Neural progenitor cell (in vitro differentiated cells): Measurements from ENCODE around the gene GPR4. TPM values are rescaled to one million over a fixed set of nuclear protein-coding genes. Genes with fewer than 3 reads are reported as not detected.
A peak's percentile ranks its signal among the peaks of the same experiment; 100 is the strongest.
"Not testable (repeated sequence)": the region's sequence is repeated elsewhere in the genome, so short reads cannot be mapped to it uniquely, and the experiment has no call there.

ENCODE experiments used
- DNase-seq: peaks from one replicate; pipeline ENCODE4 v3.0.0-alpha.2; 2016; ENCODE audit warnings: low spot score
- H2AFZ ChIP-seq: fragments of 200-600 bp; sonication (generic); replicated peaks from 2 replicates; pipeline ENCODE4 v1.6.1; 2016; ENCODE audit warnings: antibody characterized with exemption
- H3F3A ChIP-seq: fragments of 200-600 bp; sonication (generic); 2 replicates; pipeline ENCODE4 v1.6.1; 2016; ENCODE audit warnings: antibody characterized with exemption, low read depth
- H3K27ac ChIP-seq: fragments of 200-600 bp; sonication (generic); 2 replicates; pipeline ENCODE4 v1.5.1; 2016; ENCODE audit warnings: mild to moderate bottlenecking
- H3K27me3 ChIP-seq: fragments of 200-600 bp; sonication (generic); 2 replicates; pipeline ENCODE4 v1.6.1; 2016; ENCODE audit warnings: mild to moderate bottlenecking, moderate library complexity
- H3K36me3 ChIP-seq: fragments of 200-600 bp; sonication (generic); 2 replicates; pipeline ENCODE4 v1.5.1; 2016
- H3K4me1 ChIP-seq: fragments of 200-600 bp; sonication (generic); 2 replicates; pipeline ENCODE4 v1.6.1; 2016; ENCODE audit warnings: mixed run types
- H3K4me2 ChIP-seq: fragments of 200-600 bp; sonication (generic); 2 replicates; pipeline ENCODE4 v1.6.1; 2016
- H3K4me3 ChIP-seq: fragments of 200-600 bp; sonication (generic); 2 replicates; pipeline ENCODE4 v1.5.1; 2016
- H3K79me2 ChIP-seq: fragments of 200-600 bp; sonication (generic); 2 replicates; pipeline ENCODE4 v1.6.1; 2016; ENCODE audit warnings: low read depth
- H3K9ac ChIP-seq: fragments of 200-600 bp; sonication (generic); 2 replicates; pipeline ENCODE4 v1.6.1; 2016
- H3K9me3 ChIP-seq: fragments of 200-600 bp; sonication (generic); 2 replicates; pipeline ENCODE4 v1.5.1; 2016; ENCODE audit warnings: low read depth
- H4K20me1 ChIP-seq: fragments of 200-600 bp; sonication (generic); 2 replicates; pipeline ENCODE4 v1.6.1; 2016; ENCODE audit warnings: low read depth
- H3K27ac Mint-ChIP-seq: 3 replicates; pipeline ENCODE4 v1.8.0; 2021; ENCODE audit warnings: mixed read lengths
- H3K27me3 Mint-ChIP-seq: 2 replicates; pipeline ENCODE4 v1.8.0; 2022; ENCODE audit warnings: low read depth, mild to moderate bottlenecking, inconsistent platforms, moderate library complexity, mixed read lengths; ENCODE audit not compliant: insufficient read depth
- H3K36me3 Mint-ChIP-seq: 3 replicates; pipeline ENCODE4 v1.8.0; 2021; ENCODE audit warnings: mixed read lengths
- H3K4me1 Mint-ChIP-seq: 3 replicates; pipeline ENCODE4 v1.8.0; 2021; ENCODE audit warnings: mixed read lengths
- H3K4me3 Mint-ChIP-seq: 3 replicates; pipeline ENCODE4 v1.8.0; 2021; ENCODE audit warnings: mild to moderate bottlenecking, moderate library complexity, mixed read lengths
- H3K9me3 Mint-ChIP-seq: 3 replicates; pipeline ENCODE4 v1.8.0; 2020; ENCODE audit warnings: mixed read lengths
- CTCF ChIP-seq: fragments of 200-600 bp; sonication (generic); IDR thresholded peaks from 2 replicates; pipeline ENCODE4 v1.5.1; 2017; ENCODE audit warnings: antibody characterized with exemption, mild to moderate bottlenecking
- EZH2 ChIP-seq: fragments of 200-600 bp; sonication (generic); IDR thresholded peaks from 2 replicates; pipeline ENCODE4 v1.6.1; 2017; ENCODE audit warnings: antibody characterized with exemption, mild to moderate bottlenecking, moderate library complexity
- EZH2phosphoT487 ChIP-seq: fragments of 200-600 bp; sonication (generic); IDR thresholded peaks from 2 replicates; pipeline ENCODE4 v1.6.1; 2017; ENCODE audit warnings: antibody characterized with exemption
- total RNA-seq: library from RNA; depleted of rRNA; stranded (reverse); fragments of >200 nt; gene quantifications from 2 replicates; pipeline ENCODE4 v1.2.3, GENCODE V29; 2015; ENCODE audit warnings: low replicate concordance

The GPR4 gene
- total RNA-seq, 1 donor from 2014 or later = not detected

- Histone ChIP-seq H3F3A (peaks cover 8% of the 10 kb centered on the region), H4K20me1 (no peaks in the 10 kb centered on the region), H3K36me3 (no peaks in the 10 kb centered on the region), H3K4me1 (no peaks in the 10 kb centered on the region), H3K4me2 (no peak overlapping the region), H3K27me3 (no peaks in the 10 kb centered on the region), H3K79me2 (no peaks in the 10 kb centered on the region), H3K9ac (no peak overlapping the region), H2AFZ (no peak overlapping the region), H3K4me3 (no peak overlapping the region), H3K27ac (no peak overlapping the region), H3K9me3 (no peaks in the 10 kb centered on the region)
- TF ChIP-seq EZH2 (no peak), CTCF (no peak), EZH2phosphoT487 (no peak)
- no peak overlapping the region for H3K4me3 Mint-ChIP-seq
- no peaks in the 10 kb centered on the region for H3K27me3 Mint-ChIP-seq
- H3K9me3 Mint-ChIP-seq = no peaks in the 10 kb centered on the region
- no peak overlapping the region for H3K27ac Mint-ChIP-seq
- no peak for DNase-seq
- H3K4me1 Mint-ChIP-seq = peaks cover 4% of the 10 kb centered on the region
- peaks cover 6% of the 10 kb centered on the region for H3K36me3 Mint-ChIP-seq
Observed at GRCh38 chr19:45621389-45621788, 19.4 kb upstream of the GPR4 start.

GRCh38 chr19:45616704-45617017, 14.6 kb upstream of the GPR4 start:
- Histone ChIP-seq H3K4me3 (peak overlapping the region; percentile 55), H3K79me2 (no peaks in the 10 kb centered on the region), H2AFZ (peak overlapping the region; percentile 62), H3F3A (peaks cover 24% of the 10 kb centered on the region), H3K27me3 (no peaks in the 10 kb centered on the region), H4K20me1 (no peaks in the 10 kb centered on the region), H3K9me3 (no peaks in the 10 kb centered on the region), H3K9ac (no peak overlapping the region), H3K36me3 (no peaks in the 10 kb centered on the region), H3K4me2 (peak overlapping the region; percentile 90), H3K27ac (no peak overlapping the region), H3K4me1 (peaks cover 4% of the 10 kb centered on the region)
- Mint-ChIP-seq H3K27me3 (peaks cover 5% of the 10 kb centered on the region), H3K36me3 (peaks cover 6% of the 10 kb centered on the region), H3K4me1 (peaks cover 16% of the 10 kb centered on the region), H3K9me3 (no peaks in the 10 kb centered on the region), H3K4me3 (peak overlapping the region; percentile 71), H3K27ac (no peak overlapping the region)
- TF ChIP-seq EZH2phosphoT487 (no peak), CTCF (no peak), EZH2 (no peak)
- DNase-seq = no peak

- no peak for TF ChIP-seq EZH2phosphoT487
- TF ChIP-seq CTCF = no peak
- Histone ChIP-seq H3K36me3 (no peaks in the 10 kb centered on the region), H2AFZ (peak overlapping the region; percentile 95), H3K79me2 (no peaks in the 10 kb centered on the region), H3K4me2 (peak overlapping the region; percentile 90), H3K4me1 (peaks cover 4% of the 10 kb centered on the region), H3K27me3 (no peaks in the 10 kb centered on the region), H3K9ac (peak overlapping the region; percentile 48), H3K4me3 (peak overlapping the region; percentile 66), H3K27ac (peak overlapping the region; percentile 64), H3K9me3 (no peaks in the 10 kb centered on the region), H4K20me1 (no peaks in the 10 kb centered on the region), H3F3A (peaks cover 24% of the 10 kb centered on the region)
- DNase-seq = peak; percentile 99
- Mint-ChIP-seq H3K9me3 (no peaks in the 10 kb centered on the region), H3K36me3 (peaks cover 6% of the 10 kb centered on the region), H3K4me3 (peak overlapping the region; percentile 87), H3K4me1 (peaks cover 16% of the 10 kb centered on the region), H3K27me3 (peaks cover 5% of the 10 kb centered on the region), H3K27ac (peak overlapping the region; percentile 96)
Observed at GRCh38 chr19:45615795-45616703, 14.0 kb upstream of the GPR4 start.

GRCh38 chr19:45615056-45615455, 13.0 kb upstream of the GPR4 start:
- not testable (repeated sequence) for H3K27ac Mint-ChIP-seq, DNase-seq, H2AFZ ChIP-seq, H3K27me3 ChIP-seq, H3K9ac ChIP-seq, H3K4me1 ChIP-seq, H3K27ac ChIP-seq, H3K79me2 ChIP-seq, H3K36me3 Mint-ChIP-seq, H3K9me3 Mint-ChIP-seq, H3K36me3 ChIP-seq, H4K20me1 ChIP-seq, H3K27me3 Mint-ChIP-seq, H3K9me3 ChIP-seq
- H3K4me3 ChIP-seq = peak overlapping the region; percentile 66
- Mint-ChIP-seq H3K4me3 (peak overlapping the region; percentile 87), H3K4me1 (peaks cover 16% of the 10 kb centered on the region)
- peak overlapping the region; percentile 87 for H3K4me2 ChIP-seq
- H3F3A ChIP-seq = peaks cover 24% of the 10 kb centered on the region
